Esophagus squamous epithelium (tissue), 5 donors: Measurements from ENCODE around the gene COMMD4. TPM values are rescaled to one million over a fixed set of nuclear protein-coding genes. Genes with fewer than 3 reads are reported as not detected.

Experiments
- DNase-seq: peaks from one replicate; lab custom pipeline; 2025; lab: John Stamatoyannopoulos, UW
- H3K27ac ChIP-seq, 4 donors: fragments of 200-600 bp; sonication (generic); one replicate each; pipeline ENCODE4 v1.5.1; 2016 to 2019; ENCODE audit warnings: mild to moderate bottlenecking in 1 of 4
- H3K27me3 ChIP-seq, 4 donors: fragments of 200-600 bp; sonication (generic); 1 replicate in 3 of 4; 2 replicates in 1 of 4; pipeline versions ENCODE4 v1.5.1 to v1.6.0; 2017 to 2021; ENCODE audit warnings: antibody characterized with exemption in 1 of 4
- H3K36me3 ChIP-seq, 3 donors: fragments of 200-600 bp; sonication (generic); one replicate each; pipeline ENCODE4 v1.5.1; 2016 to 2019
- H3K4me1 ChIP-seq, 3 donors: fragments of 200-600 bp; sonication (generic); one replicate each; pipeline ENCODE4 v1.5.1; 2017 to 2019
- H3K4me3 ChIP-seq, 4 donors: fragments of 200-600 bp; sonication (generic); 1 replicate in 3 of 4; 2 replicates in 1 of 4; pipeline ENCODE4 v1.5.1; 2016 to 2019; ENCODE audit warnings: mild to moderate bottlenecking in 2 of 4, moderate library complexity in 1 of 4
- H3K9me3 ChIP-seq, 3 donors: fragments of 200-600 bp; sonication (generic); one replicate each; pipeline ENCODE4 v1.5.1; 2016 to 2019
- POLR2A ChIP-seq, 4 donors: fragments of 450-650 bp; IDR thresholded peaks; one replicate each; pipeline ENCODE4 v1.6.1; 2017; ENCODE audit warnings: antibody characterized with exemption in 4 of 4, mild to moderate bottlenecking in 4 of 4, moderate library complexity in 3 of 4
- WGBS, 2 donors: methylation state at CpG; one replicate each; pipeline ENCODE4 v1.1.5; 2018; 5-methylcytosine and 5-hydroxymethylcytosine counted together
- intact Hi-C: fragments of 100-400 bp; cut with DNase I; formaldehyde crosslinking; loops from one replicate; pipeline ENCODE4 v1.15.0; 2022
- total RNA-seq, 4 donors: library from RNA; depleted of rRNA; stranded (reverse); fragments of >200 nt; gene quantifications; one replicate each; pipeline ENCODE4 v1.1.0, GENCODE V29; 2016
- TF ChIP-seq, protein P1 (sequence below), 6 experiments: fragments of 450-650 bp in 4 of 6; fragments of 200-600 bp in 2 of 6; sonication (generic) in 2 of 6; IDR thresholded peaks; one replicate each; pipeline ENCODE4 v1.5.1; 2016 to 2019; ENCODE audit warnings: antibody characterized with exemption in 6 of 6, mild to moderate bottlenecking in 4 of 6, moderate library complexity in 4 of 6
- donor health status: DM: yes; HTN: yes; CAD: no.

COMMD4 gene
- total RNA-seq, 4 donors from 2014 or later: 35.5 to 54.4 (median 44.5) TPM

DNA sequence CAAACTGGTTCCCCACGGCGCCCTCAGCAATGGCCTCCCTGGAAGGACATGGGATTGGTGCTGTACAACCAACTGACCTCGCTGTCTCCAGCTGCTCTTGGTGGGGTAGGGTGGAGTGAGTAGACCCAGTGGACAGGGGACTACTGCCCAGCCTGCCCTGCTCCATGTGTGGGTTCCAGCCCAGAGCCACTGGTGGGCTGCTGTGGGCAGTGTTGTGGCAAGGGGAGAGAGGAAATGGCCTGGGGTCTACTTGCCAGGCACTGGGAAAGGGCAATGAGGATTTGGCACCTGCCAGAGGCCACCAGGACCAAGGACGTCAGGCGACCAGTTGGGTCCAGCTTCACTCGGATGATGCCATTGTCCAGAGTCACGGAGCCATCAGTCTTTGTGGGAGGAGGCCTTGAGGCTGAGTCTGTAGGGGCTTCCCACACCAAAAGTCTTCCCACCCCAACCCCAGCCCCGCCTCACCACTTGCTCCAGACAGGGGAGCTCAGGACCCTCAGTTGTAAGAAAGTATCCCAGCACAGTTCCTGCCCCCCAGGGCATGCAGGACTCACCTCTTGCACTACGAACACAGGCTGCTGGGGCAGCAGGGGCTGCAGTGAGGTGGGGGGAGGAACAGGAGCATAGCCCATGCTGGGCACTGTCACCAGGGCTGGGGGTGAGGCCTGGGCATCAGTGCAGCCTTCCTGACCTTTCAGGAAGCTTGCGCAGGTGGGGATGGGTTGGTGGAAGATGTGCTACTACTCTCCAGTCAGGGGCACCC lies 23.1 kb downstream of the COMMD4 start:
- Histone ChIP-seq H3K27me3 (no peaks in the 10 kb centered on the region), H3K36me3 (peaks cover 24 to 99% (median 32%) of the 10 kb centered on the region in 3 donors)

DNA sequence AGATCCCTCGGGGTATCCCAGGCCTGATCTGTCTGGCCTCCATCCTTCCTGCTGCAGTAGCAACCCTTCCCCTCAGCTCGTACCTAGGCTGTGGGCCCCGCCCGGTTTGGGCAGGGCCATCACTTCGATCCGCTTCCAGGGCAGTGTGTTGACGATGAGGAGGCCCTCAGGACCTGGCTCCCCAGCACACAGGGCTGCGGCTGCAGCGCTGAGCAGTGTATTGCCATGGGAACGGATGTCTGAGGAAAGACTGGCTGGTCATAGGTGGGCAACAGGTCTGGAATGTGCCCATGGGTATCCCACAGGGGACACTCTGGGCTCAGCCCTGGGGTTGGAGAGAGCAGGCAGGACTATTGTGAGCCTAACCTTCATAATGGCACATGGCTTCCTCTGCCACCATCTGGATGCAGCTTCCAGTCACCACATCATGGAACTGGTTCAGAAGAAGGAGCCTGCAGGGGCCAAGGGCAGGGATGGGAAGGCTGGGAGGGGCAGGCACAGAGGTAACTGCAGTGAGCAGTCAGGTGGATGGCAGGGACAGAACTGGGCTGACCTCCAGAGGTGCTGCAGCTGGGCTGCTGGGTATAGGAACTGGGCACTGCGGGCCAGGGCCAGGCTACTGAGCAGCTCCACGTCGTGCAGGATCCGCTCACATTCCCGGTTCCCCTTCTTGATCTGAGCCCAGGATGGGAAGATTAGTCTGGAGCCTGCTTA lies 23.8 kb downstream of the COMMD4 start:
- WGBS, 2 donors: 83% methylated on average over 1 of the region's 15 CpGs; no CpG with 5 or more reads in 1 of the 2 donors
- intact Hi-C loops: no loop called here
- Histone ChIP-seq H3K27ac (no peak overlapping the region), H3K9me3 (no peaks in the 10 kb centered on the region), H3K27me3 (no peaks in the 10 kb centered on the region), H3K4me3 (no peak overlapping the region), H3K36me3 (peaks cover 24 to 99% (median 31%) of the 10 kb centered on the region in 3 donors), H3K4me1 (no peaks in the 10 kb centered on the region)
- no peak for DNase-seq
- no peak for TF ChIP-seq POLR2A (IDR thresholded peaks at IDR 0.05)
- TF ChIP-seq, protein P1, sequence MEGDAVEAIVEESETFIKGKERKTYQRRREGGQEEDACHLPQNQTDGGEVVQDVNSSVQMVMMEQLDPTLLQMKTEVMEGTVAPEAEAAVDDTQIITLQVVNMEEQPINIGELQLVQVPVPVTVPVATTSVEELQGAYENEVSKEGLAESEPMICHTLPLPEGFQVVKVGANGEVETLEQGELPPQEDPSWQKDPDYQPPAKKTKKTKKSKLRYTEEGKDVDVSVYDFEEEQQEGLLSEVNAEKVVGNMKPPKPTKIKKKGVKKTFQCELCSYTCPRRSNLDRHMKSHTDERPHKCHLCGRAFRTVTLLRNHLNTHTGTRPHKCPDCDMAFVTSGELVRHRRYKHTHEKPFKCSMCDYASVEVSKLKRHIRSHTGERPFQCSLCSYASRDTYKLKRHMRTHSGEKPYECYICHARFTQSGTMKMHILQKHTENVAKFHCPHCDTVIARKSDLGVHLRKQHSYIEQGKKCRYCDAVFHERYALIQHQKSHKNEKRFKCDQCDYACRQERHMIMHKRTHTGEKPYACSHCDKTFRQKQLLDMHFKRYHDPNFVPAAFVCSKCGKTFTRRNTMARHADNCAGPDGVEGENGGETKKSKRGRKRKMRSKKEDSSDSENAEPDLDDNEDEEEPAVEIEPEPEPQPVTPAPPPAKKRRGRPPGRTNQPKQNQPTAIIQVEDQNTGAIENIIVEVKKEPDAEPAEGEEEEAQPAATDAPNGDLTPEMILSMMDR (IDR thresholded peaks at IDR 0.05): no peak

More for the DNA sequence above, 23.1 kb downstream of the COMMD4 start:
- Histone ChIP-seq H3K9me3 (no peaks in the 10 kb centered on the region), H3K27ac (no peak overlapping the region), H3K4me1 (no peaks in the 10 kb centered on the region), H3K4me3 (no peak overlapping the region)
- 95 to 100% methylated on average over 3 to 4 of the region's 10 CpGs for WGBS, 2 donors
- intact Hi-C loops: no loop called here
- TF ChIP-seq, protein P1 (IDR thresholded peaks at IDR 0.05): no peak
- no peak for TF ChIP-seq POLR2A (IDR thresholded peaks at IDR 0.05)
- no peak for DNase-seq

DNA sequence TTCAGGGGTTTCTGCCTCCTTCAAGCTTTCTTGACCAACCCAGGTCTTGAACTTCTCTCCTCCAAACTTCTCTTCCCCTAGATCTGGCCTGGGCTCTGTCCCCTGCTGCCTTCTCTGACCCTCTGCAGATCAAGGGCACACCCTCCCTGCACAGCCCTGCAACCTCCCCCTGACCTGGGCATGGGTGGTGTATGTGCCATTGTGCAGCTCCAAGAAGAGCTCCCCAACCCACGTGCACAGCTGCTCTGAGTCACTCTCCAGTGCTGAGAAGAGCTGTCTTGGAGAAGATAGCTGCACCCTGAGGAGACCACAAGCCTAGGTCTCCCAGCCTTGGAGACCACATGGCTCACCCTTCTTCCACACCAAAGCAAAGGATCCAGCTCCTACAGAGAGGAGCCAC lies 24.5 kb downstream of the COMMD4 start:
- 29% methylated on average over 1 of the region's 1 CpG; no CpG with 5 or more reads in 1 of the 2 donors for WGBS, 2 donors
- TF ChIP-seq, protein P1 (IDR thresholded peaks at IDR 0.05): no peak
- TF ChIP-seq POLR2A (IDR thresholded peaks at IDR 0.05): no peak
- H3K4me1 ChIP-seq: no peaks in the 10 kb centered on the region
- no peak for DNase-seq
- intact Hi-C loops: no loop called here
- H3K27me3 ChIP-seq: no peaks in the 10 kb centered on the region
- H3K36me3 ChIP-seq: peaks cover 24 to 99% (median 31%) of the 10 kb centered on the region in 3 donors
- no peak overlapping the region for H3K27ac ChIP-seq
- no peaks in the 10 kb centered on the region for H3K9me3 ChIP-seq
- no peak overlapping the region for H3K4me3 ChIP-seq

DNA sequence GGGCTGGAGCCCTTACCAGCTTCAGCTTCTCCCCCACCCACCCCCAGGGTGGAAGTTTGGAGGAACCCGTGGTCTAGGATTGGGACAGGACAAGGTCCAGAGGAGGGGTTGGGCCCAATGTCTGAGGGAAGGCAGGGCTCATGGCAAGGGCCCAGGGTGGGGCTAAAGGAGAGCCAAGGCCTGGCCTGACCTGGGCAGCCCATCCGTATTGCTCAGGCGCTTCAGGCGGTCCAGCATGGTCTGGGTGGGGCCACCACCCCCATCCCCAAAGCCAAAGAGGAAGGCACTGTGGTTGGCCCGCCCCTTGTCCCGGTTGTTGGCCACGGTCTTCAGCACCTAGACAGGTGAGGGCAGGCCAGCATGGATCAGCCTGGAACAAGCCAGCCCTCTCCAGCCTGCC lies 25.0 kb downstream of the COMMD4 start:
- Histone ChIP-seq H3K27me3 (no peaks in the 10 kb centered on the region), H3K9me3 (no peaks in the 10 kb centered on the region), H3K4me3 (no peak overlapping the region), H3K27ac (no peak overlapping the region), H3K4me1 (no peaks in the 10 kb centered on the region), H3K36me3 (peaks cover 25 to 99% (median 35%) of the 10 kb centered on the region in 3 donors)
- DNase-seq: no peak
- WGBS, 2 donors: 78% methylated on average over 4 of the region's 7 CpGs; no CpG with 5 or more reads in 1 of the 2 donors
- TF ChIP-seq, protein P1 (IDR thresholded peaks at IDR 0.05): no peak
- TF ChIP-seq POLR2A (IDR thresholded peaks at IDR 0.05): no peak
- intact Hi-C loops: no loop called here
